Urinary bladder (tissue), 4 donors: ENCODE measurements around the gene ARHGAP44. TPM values are rescaled to one million over a fixed set of nuclear protein-coding genes. Genes with fewer than 3 reads are reported as not detected.

Experiments
- DNase-seq: peaks from one replicate; pipeline ENCODE4 v3.0.0-alpha.2; 2015; ENCODE audit errors: extremely low spot score
- H3K27ac ChIP-seq: one replicate; pipeline ENCODE4 v1.5.1; 2013; ENCODE audit warnings: low read depth, mild to moderate bottlenecking, moderate library complexity
- H3K36me3 ChIP-seq: one replicate; pipeline ENCODE4 v1.6.1; 2013; ENCODE audit warnings: mild to moderate bottlenecking, moderate library complexity; ENCODE audit not compliant: insufficient read depth
- H3K4me1 ChIP-seq: one replicate; pipeline ENCODE4 v1.6.1; 2013; ENCODE audit warnings: mild to moderate bottlenecking, moderate library complexity; ENCODE audit not compliant: insufficient read depth
- H3K4me3 ChIP-seq: one replicate; pipeline ENCODE4 v1.5.1; 2013; ENCODE audit warnings: low read depth, low read length
- WGBS: extraction: QIAGEN DNeasy Blood & Tissue Kit; methylation state at CpG from one replicate; pipeline ENCODE4 v1.1.7; 2013; 5-methylcytosine and 5-hydroxymethylcytosine counted together
- polyA plus RNA-seq: library from polyadenylated mRNA; stranded (reverse); fragments of 200-250 nt; gene quantifications from one replicate; pipeline ENCODE4 v1.2.3, GENCODE V29; 2013
- total RNA-seq: library from RNA; depleted of rRNA; stranded (reverse); fragments of >200 nt; gene quantifications from one replicate; pipeline ENCODE4 v1.2.3, GENCODE V29; 2014
- donor health status: healthy with polysubstance abuse.
- donor health status: healthy.

ARHGAP44 gene
- total and polyA plus RNA-seq, 2 donors = 5.2 to 5.8 TPM

DNA sequence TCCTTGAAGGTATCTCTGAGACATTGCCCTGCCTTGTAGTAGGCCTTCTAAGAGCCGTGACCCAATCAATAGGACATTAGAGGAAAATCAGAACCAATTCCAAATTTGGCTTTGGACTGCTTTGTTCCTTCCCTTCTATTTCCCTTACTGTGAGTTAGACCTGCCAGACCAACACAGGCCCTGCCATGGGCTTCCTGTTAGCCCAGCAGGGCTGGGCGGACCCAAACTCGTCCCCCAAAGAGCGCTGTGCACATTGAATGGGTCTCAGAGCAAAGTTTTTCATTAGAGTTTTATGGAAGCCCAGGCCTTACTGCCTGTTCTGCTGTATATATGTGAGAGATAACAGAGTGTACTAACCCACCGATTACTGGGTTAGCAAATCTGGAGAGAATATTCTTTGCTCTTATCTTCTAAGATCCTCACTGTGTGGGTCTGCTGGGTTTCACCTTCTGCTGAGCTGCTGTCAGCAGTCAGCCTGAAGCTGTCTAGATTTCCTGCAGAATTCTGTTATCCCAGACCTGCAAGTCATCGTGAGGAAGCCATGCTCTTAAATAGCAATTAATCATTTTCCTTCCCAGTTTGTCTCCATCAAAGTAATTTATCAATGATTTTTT is 5.7 kb downstream of the ARHGAP44 start:
- Histone ChIP-seq H3K4me1 (no peaks in the 10 kb centered on the region), H3K4me3 (no peak overlapping the region), H3K27ac (no peak overlapping the region), H3K36me3 (no peaks in the 10 kb centered on the region)
- no peak for DNase-seq
- WGBS = 69% methylated on average over 6 of the region's 6 CpGs

DNA sequence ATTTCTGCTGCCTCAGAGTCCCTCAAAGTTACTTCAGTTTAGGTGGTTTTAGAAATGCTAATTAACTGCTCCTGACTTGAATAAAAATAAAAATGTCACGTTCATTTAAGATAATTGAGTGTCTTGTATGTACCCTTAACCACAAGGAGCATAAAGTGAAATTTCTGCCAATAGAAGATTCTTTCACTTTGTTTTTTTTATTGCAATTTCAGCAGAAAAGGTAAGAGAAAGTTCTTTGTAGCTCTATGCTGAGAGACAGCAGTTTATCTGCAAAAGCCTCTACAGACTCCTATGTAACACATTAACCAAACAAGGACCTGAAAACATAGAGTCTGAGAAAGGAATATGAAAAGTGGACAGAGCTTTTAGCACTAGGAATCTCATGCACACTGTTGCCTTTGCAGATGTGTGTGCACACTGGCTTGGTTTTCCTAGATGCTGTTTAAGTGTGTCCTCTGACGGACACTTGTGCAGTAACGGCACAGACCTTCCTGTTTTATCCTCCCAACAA is 11.6 kb downstream of the ARHGAP44 start:
- Histone ChIP-seq H3K27ac (no peak overlapping the region), H3K4me1 (no peaks in the 10 kb centered on the region), H3K36me3 (no peaks in the 10 kb centered on the region), H3K4me3 (no peak overlapping the region)
- WGBS = 72% methylated on average over 3 of the region's 3 CpGs
- no peak for DNase-seq

DNA sequence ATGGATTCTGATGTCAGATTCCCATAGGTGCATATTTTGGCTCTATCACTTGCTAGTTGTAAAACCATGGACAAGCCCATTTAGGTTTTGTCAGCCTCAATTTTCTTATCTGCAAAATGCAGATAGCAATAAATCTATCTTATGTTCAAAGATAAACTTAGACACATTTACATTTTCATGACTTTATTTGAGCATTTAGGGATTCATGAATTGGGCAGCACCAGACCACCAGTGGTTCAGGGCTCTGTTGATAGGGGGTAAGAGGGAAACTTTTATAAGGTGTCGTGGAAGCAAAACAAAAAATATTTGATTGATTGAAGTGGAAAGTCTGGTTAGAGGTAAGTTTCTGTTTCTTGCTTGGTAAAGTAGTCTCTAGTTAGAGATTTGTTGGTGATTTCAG is 17.3 kb downstream of the ARHGAP44 start:
- no peaks in the 10 kb centered on the region for H3K36me3 ChIP-seq
- no peaks in the 10 kb centered on the region for H3K4me1 ChIP-seq
- no peak overlapping the region for H3K4me3 ChIP-seq
- no peak overlapping the region for H3K27ac ChIP-seq
- DNase-seq = no peak
- WGBS = 86% methylated on average over 1 of the region's 1 CpG

DNA sequence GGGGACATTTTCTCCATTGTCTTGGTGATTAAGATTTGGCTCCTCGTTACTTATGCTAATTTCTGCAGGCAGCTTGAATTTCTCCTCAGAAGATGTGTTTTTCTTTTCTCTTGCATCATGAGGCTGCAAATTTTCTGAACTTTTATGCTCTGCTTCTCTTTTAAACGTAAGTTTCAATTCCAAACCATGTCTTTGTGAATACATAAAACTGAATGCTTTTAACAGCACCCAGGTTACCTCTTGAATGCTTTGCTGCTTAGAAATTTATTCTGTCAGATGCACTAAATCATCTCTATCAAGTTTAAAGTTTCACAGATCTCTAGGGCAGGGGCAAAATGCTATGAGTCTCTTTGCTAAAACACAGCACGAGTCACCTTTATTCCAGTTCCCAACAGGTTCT is 19.4 kb downstream of the ARHGAP44 start:
- 91% methylated on average over 3 of the region's 3 CpGs for WGBS
- Histone ChIP-seq H3K4me1 (no peaks in the 10 kb centered on the region), H3K36me3 (no peaks in the 10 kb centered on the region), H3K27ac (no peak overlapping the region), H3K4me3 (no peak overlapping the region)
- DNase-seq = no peak

DNA sequence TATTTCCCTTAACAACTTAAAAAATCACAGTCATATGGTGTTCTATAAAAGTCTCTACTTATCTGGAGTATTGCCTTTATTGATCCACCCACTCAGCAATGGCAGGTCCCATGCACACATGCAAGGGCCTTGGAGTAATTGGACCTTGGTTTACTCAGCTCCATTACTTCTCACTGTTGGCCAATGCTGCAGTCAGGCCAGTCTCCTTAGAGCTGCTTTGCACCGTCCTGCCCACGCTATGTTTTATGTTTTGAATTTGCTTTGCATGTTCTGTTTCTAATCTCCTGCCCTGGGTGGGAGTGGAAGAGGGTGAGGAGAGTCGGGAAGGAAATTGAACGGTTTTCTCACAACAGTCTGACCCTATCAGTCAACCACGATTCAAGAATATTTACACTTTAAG is 23.6 kb downstream of the ARHGAP44 start:
- Histone ChIP-seq H3K4me1 (no peaks in the 10 kb centered on the region), H3K4me3 (no peak overlapping the region), H3K27ac (no peak overlapping the region), H3K36me3 (no peaks in the 10 kb centered on the region)
- no peak for DNase-seq
- WGBS = 38% methylated on average over 5 of the region's 5 CpGs

DNA sequence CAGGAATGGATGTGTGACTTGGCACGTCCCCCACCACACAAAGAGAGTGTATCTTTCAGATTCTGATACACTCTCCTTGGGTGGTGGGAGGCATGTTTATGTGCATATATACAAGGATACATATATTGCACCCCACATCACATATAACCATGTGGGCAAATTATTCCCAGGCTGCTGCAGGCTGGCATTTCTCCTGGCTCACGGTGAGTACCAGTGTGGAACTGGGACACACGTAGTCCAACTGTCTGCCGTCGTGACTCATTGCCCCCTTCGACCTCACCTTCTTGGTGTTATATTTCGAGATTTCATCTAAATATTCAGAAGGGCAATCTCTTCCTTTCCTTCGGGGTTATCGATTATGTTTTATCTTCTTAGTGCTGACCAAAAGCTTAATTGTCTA is 24.4 kb downstream of the ARHGAP44 start:
- 88% methylated on average over 9 of the region's 9 CpGs for WGBS
- no peak overlapping the region for H3K27ac ChIP-seq
- no peaks in the 10 kb centered on the region for H3K4me1 ChIP-seq
- no peak for DNase-seq
- H3K4me3 ChIP-seq = no peak overlapping the region
- H3K36me3 ChIP-seq = no peaks in the 10 kb centered on the region

DNA sequence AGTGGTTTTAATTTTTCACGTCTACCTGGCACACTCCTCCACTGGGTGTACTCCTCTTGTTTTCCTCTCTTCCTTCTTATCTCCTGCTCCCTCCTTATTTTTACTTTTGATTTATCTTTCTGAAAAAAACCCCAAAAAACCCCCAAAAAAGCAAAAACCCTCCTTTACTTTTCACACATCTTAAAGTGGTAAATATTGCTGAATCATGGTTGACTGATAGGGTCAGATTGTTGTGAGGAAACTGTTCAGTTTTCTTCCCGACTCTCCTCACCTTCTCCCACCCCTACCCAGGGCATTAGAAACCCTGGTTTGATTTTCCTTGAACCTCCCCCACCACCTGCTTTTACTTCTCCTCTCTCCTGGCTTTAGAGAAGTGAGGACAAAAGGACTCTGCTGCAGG is 25.4 kb downstream of the ARHGAP44 start:
- Histone ChIP-seq H3K27ac (no peak overlapping the region), H3K36me3 (no peaks in the 10 kb centered on the region), H3K4me1 (no peaks in the 10 kb centered on the region), H3K4me3 (no peak overlapping the region)
- no peak for DNase-seq
- WGBS = 85% methylated on average over 2 of the region's 2 CpGs

DNA sequence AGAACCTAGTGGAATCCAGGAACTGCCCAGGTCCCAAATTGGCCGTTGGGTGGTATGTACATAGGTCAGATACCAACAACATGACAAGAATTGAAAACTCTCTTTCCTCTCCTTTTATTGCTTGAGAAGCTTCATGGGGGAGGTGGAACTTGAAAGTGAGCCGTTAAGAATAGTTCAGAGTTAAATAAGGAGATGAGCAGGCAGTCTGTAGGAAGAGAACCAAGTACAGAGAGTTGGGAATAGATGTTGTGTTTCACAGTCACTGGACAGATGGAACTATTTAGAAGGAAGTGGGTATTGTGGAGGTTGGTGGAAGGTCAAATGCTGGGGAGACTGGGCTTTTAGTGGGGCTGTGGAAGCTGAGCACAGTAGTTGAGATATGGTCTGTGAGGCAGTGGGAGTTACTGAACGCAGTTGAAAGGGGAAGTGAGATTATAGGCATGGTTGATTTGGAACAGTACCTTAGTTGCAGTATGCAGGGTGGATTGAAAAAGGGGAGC is 26.4 kb downstream of the ARHGAP44 start:
- no peak overlapping the region for H3K4me3 ChIP-seq
- no peak overlapping the region for H3K27ac ChIP-seq
- no peaks in the 10 kb centered on the region for H3K36me3 ChIP-seq
- DNase-seq = no peak
- WGBS = 54% methylated on average over 3 of the region's 3 CpGs
- H3K4me1 ChIP-seq = no peaks in the 10 kb centered on the region

DNA sequence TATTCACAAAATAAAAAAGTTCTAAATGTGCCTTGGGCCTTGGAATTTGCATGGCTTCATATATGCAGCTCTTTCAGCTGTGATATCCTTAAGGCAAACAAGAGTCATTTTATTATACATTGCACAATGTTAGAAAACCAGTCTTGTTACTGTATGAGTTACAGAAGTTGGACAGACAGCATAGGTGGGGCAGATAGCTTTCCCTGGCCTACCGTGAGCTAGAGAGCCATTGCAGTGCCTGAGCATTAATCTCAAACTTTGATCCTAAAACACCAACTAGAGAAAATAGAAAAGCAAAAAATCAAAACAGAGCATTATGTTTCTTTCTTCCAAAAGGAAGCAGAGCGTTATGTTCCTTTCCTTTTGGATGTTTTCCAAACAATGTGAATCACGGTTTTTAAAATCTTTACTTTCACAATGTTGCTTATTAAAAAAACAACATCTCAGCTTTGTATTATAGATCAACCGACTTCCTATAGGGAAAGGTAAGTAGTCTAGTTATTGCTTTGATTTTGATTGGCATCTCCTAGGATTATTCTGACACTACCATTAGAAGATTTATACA is 32.2 kb downstream of the ARHGAP44 start:
- Histone ChIP-seq H3K27ac (no peak overlapping the region), H3K4me3 (no peak overlapping the region), H3K4me1 (no peaks in the 10 kb centered on the region), H3K36me3 (no peaks in the 10 kb centered on the region)
- WGBS = 48% methylated on average over 4 of the region's 4 CpGs
- DNase-seq = no peak

DNA sequence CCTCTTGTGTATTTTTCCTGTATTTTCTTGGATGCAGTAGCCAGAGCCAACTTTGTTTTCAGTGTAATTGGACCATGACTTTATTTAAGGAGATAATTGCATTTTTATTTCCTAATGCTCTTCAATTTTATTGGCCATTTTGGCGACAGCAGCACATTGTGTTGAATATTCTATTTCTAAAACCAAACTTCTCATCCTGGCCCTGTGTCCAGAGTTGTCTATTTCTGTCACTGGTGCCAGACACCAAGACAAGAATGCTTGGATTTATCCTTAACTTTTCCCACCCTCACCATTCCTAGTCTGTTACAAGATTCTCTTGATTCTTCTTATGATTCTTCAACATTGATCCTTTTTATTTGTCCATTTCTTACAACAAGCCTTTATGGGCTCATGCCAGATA is 37.1 kb downstream of the ARHGAP44 start:
- no peaks in the 10 kb centered on the region for H3K36me3 ChIP-seq
- WGBS = 46% methylated on average over 1 of the region's 1 CpG
- no peak overlapping the region for H3K27ac ChIP-seq
- no peak overlapping the region for H3K4me3 ChIP-seq
- peak; percentile 3 for DNase-seq
- H3K4me1 ChIP-seq = no peaks in the 10 kb centered on the region

DNA sequence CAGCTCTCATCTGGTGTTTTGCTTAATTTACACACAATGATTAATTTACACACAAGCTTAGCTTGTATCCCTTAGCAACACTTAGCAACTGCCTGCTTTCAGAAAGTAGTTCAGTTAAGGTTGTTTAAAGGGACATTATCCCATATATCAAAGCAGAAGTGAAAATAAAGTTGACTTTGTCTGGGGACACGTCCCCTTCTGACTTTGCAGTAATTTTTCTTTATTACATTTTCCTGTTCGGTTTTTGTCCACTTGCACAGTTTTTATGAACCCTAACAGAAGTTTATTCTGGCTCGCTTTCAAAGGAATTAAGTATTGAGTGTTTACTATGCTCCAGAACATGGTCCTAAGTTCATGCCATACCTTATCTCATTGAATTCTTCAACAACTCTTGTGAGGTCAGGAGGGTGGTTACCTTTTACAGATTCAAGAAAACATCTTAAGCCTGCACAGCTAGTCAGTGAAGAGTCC is 41.5 kb downstream of the ARHGAP44 start:
- Histone ChIP-seq H3K27ac (no peak overlapping the region), H3K36me3 (no peaks in the 10 kb centered on the region), H3K4me3 (no peak overlapping the region), H3K4me1 (no peaks in the 10 kb centered on the region)
- no peak for DNase-seq
- 64% methylated on average over 3 of the region's 3 CpGs for WGBS

DNA sequence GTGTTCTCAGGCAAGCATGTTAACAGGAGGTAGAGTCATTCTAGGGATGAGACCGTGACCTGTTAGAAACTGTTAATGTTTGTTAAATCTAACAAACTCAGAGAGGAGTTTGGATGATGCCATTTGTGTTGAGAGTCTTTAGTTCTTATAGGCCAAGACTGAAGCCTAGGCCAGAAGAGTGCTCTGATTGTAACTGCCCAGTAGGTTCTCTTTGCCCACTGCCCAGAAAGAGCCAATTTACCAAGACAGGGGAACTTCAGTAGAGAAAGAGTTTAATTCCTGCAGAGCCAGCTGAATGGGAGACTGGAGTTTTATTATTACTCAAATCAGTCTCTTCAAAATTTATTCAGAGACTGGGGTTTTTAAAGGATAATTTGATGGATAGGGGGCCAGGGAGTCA is 42.5 kb downstream of the ARHGAP44 start:
- H3K27ac ChIP-seq = no peak overlapping the region
- no peaks in the 10 kb centered on the region for H3K36me3 ChIP-seq
- 98% methylated on average over 1 of the region's 1 CpG for WGBS
- H3K4me3 ChIP-seq = no peak overlapping the region
- no peaks in the 10 kb centered on the region for H3K4me1 ChIP-seq
- DNase-seq = no peak

DNA sequence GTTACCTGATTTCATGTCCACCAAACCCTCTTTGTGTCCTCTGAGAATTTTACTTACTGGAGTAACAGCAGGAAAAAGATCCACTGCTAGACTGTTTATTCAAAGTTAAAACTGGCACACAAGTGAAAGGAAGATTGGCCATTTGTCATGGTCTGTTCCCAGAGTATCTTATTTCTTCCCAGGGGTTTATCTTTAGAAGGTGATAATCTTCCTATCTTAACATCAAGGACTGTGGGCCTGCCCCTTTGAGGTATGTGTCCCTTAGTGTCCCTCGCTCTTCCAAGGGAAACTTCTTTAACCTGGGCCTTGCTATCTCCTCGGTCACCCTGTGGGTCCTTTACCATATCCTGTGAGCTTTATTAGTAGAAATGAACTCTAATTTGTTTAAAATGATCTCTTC is 49.7 kb downstream of the ARHGAP44 start:
- Histone ChIP-seq H3K4me1 (no peaks in the 10 kb centered on the region), H3K4me3 (no peak overlapping the region), H3K27ac (no peak overlapping the region), H3K36me3 (no peaks in the 10 kb centered on the region)
- 76% methylated on average over 2 of the region's 2 CpGs for WGBS
- DNase-seq = no peak

DNA sequence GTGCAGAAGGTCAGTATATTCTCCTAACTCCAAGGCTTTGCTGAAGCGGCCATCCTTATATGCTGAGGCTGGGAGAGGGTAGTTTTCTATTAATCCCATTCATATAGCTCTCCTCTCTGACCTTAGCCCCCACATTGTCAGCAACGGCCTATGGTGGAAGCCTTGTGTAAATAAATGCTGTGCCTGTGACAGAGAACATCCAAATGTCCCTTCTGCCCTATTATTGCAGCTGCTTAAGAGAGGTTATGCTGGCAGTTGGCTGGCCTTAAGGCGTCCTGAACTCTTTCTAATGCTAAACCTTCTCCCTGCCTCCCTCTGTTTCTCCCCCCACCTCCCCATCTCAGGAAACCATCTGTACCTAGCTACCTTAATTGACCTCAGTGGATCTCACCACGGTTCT is 53.6 kb downstream of the ARHGAP44 start:
- no peak overlapping the region for H3K4me3 ChIP-seq
- 74% methylated on average over 4 of the region's 4 CpGs for WGBS
- no peaks in the 10 kb centered on the region for H3K36me3 ChIP-seq
- H3K4me1 ChIP-seq = no peaks in the 10 kb centered on the region
- H3K27ac ChIP-seq = no peak overlapping the region
- DNase-seq = no peak
